ENCODE data around the gene WDR1. TPM values are rescaled to one million over a fixed set of nuclear protein-coding genes. Genes with fewer than 3 reads are reported as not detected.

WDR1 gene
- polyA plus RNA-seq, 1 of the 3 experiments (the other 2 are of a cell fraction) = 310 TPM

DNA sequence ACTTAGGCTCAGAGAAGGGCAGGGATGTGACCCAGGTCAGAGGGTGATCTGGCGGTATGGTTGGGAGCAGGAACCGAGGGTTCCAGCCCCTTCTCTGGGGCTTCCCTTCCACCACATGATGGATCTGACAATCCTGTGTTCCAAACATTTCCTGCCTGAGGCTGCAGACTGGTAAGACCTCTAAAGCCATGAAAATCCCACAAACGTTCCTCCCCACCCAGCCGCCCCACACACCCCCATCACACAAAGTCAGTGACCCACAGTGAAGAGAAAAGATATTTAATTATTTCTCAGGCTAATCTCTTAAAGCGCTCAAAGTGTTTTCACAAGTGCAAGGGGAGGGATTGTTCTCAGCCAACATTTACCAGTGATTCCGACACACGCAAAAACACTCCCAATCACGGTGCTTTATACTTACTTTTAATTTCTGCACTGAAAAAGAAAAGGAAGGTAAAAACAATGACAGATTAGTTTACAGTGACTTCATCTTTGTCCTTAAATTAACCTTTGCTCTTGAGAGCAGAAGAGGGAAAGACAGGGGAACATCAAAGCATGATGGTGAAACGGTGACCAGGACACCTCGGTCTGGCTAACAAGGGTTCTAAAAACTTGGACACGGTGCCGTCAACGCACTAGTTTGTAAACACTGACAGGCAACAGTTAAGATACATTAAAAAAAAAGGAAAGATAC is 42.4 kb downstream of the WDR1 start:
- peaks cover 0 to 3% of the 10 kb centered on the region in 2 experiments; a peak in 1 of 4 replicates for H3K4me1 ChIP-seq (ENCODE audit: control insufficient read depth in 1 of 2, insufficient read depth in 2 of 2, low read depth in 1 of 2, low read length in 1 of 2)
- TF ChIP-seq TAF1 (IDR thresholded peaks at IDR 0.05; ENCODE audit: borderline replicate concordance, low read depth, low read length) = no peak
- TF ChIP-seq FOXM1 (IDR thresholded peaks at IDR 0.05; ENCODE audit: low read depth) = no peak
- TF ChIP-seq, protein P1, sequence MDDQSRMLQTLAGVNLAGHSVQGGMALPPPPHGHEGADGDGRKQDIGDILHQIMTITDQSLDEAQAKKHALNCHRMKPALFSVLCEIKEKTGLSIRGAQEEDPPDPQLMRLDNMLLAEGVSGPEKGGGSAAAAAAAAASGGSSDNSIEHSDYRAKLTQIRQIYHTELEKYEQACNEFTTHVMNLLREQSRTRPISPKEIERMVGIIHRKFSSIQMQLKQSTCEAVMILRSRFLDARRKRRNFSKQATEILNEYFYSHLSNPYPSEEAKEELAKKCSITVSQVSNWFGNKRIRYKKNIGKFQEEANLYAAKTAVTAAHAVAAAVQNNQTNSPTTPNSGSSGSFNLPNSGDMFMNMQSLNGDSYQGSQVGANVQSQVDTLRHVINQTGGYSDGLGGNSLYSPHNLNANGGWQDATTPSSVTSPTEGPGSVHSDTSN (IDR thresholded peaks at IDR 0.05) = no peak
- TF ChIP-seq YY1 (IDR thresholded peaks at IDR 0.05; ENCODE audit: low read depth) = no peak
- no peak for TF ChIP-seq CHD2 (IDR thresholded peaks at IDR 0.05; ENCODE audit: low read length, partially characterized antibody)
- TF ChIP-seq GABPA (IDR thresholded peaks at IDR 0.05; ENCODE audit: low read depth) = no peak
- TF ChIP-seq, protein P2, sequence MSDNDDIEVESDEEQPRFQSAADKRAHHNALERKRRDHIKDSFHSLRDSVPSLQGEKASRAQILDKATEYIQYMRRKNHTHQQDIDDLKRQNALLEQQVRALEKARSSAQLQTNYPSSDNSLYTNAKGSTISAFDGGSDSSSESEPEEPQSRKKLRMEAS (IDR thresholded peaks at IDR 0.05; ENCODE audit: low read depth) = no peak
- TF ChIP-seq EZH2phosphoT487 (IDR thresholded peaks at IDR 0.05; ENCODE audit: borderline replicate concordance, low read depth) = no peak
- TF ChIP-seq SMC3 (IDR thresholded peaks at IDR 0.05; ENCODE audit: low read depth, low read length) = no peak
- TF ChIP-seq RFX5 (IDR thresholded peaks at IDR 0.05; ENCODE audit: low read length) = no peak
- TF ChIP-seq, protein P3, sequence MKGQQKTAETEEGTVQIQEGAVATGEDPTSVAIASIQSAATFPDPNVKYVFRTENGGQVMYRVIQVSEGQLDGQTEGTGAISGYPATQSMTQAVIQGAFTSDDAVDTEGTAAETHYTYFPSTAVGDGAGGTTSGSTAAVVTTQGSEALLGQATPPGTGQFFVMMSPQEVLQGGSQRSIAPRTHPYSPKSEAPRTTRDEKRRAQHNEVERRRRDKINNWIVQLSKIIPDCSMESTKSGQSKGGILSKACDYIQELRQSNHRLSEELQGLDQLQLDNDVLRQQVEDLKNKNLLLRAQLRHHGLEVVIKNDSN (IDR thresholded peaks at IDR 0.05; ENCODE audit: borderline replicate concordance, low read depth) = no peak
- TF ChIP-seq MXI1 (IDR thresholded peaks at IDR 0.05; ENCODE audit: low read depth, low read length) = no peak
- no peak for TF ChIP-seq ELF1 (IDR thresholded peaks at IDR 0.05)
- TF ChIP-seq MEF2A (IDR thresholded peaks at IDR 0.05; ENCODE audit: borderline replicate concordance, low read depth) = no peak
- peaks cover 39 to 72% of the 10 kb centered on the region in 2 experiments for H3K36me3 ChIP-seq (replicated peaks in 1 of 2; ENCODE audit: control insufficient read depth in 1 of 2, insufficient read depth in 2 of 2, low read length in 1 of 2)
- no peak overlapping the region for H3K4me3 ChIP-seq (ENCODE audit: low read depth in 2 of 2, low read length in 1 of 2)
- peaks cover 49% of the 10 kb centered on the region for H4K20me1 ChIP-seq (ENCODE audit: insufficient read depth)
- H3K9me2 ChIP-seq = no peaks in the 10 kb centered on the region
- no peak overlapping the region for H3K9ac ChIP-seq
- DNase-seq = no peak
- H2AFZ ChIP-seq (ENCODE audit: low read depth) = no peak overlapping the region
- H3K9me3 ChIP-seq = no peaks in the 10 kb centered on the region
- no peaks in the 10 kb centered on the region for H3K79me2 ChIP-seq (ENCODE audit: insufficient read depth)
- H3K27ac ChIP-seq (ENCODE audit: low read depth in 2 of 2, low read length in 1 of 2) = no peak overlapping the region
- no peaks in the 10 kb centered on the region for H3K27me3 ChIP-seq (ENCODE audit: insufficient read depth)
- WGBS (ENCODE audit: low lambda C conversion rate) = 98% methylated on average over 13 of the region's 13 CpGs
- peaks cover 24% of the 10 kb centered on the region for H3F3A ChIP-seq (replicated peaks; ENCODE audit: insufficient read depth)
- CTCF ChIA-PET = no interaction called here
- H3K4me2 ChIP-seq = no peak overlapping the region
- POLR2A ChIA-PET = no interaction called here

DNA sequence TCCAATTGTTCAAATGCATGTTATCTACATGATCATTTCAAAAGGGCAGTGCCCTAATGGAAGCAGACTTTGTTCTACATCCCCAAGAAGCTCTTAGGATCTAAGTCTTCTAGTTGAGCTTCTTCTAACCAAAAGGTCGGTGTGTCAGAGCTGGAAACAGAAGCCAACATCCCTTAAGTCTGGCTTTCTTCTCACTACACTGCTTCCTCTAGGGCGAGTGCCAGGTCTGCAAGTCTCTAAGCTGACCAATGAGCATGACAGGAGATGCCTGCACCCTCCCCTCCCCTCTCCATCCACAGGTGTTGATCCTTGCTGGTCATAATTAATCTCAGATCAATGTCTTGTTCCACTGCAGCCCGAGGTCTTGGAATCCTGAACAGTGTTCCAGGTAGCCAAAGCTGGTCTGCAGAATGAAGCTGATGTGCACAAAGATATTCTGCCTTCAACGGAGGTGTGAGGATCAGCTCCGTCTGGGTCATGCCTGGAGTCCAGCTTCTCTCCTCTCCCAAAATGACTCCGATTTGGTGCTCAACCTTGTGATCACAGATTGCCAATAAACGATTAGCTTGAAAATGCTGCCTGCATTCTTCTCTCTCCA is 44.1 kb downstream of the WDR1 start:
- Histone ChIP-seq H3K9me2 (no peaks in the 10 kb centered on the region), H3K4me1 (ENCODE audit: control insufficient read depth in 1 of 2, insufficient read depth in 2 of 2, low read depth in 1 of 2, low read length in 1 of 2) (no peaks in the 10 kb centered on the region), H3K4me2 (no peak overlapping the region), H3K27me3 (ENCODE audit: insufficient read depth) (no peaks in the 10 kb centered on the region), H3K79me2 (ENCODE audit: insufficient read depth) (no peaks in the 10 kb centered on the region), H4K20me1 (ENCODE audit: insufficient read depth) (peaks cover 38% of the 10 kb centered on the region), H3K9ac (no peak overlapping the region), H3K9me3 (no peaks in the 10 kb centered on the region), H3K27ac (ENCODE audit: low read depth in 2 of 2, low read length in 1 of 2) (no peak overlapping the region), H3F3A (replicated peaks; ENCODE audit: insufficient read depth) (peaks cover 24% of the 10 kb centered on the region), H3K4me3 (ENCODE audit: low read depth in 2 of 2, low read length in 1 of 2) (no peak overlapping the region), H3K36me3 (replicated peaks in 1 of 2; ENCODE audit: control insufficient read depth in 1 of 2, insufficient read depth in 2 of 2, low read length in 1 of 2) (peaks cover 39 to 55% of the 10 kb centered on the region in 2 experiments), H2AFZ (ENCODE audit: low read depth) (no peak overlapping the region)
- POLR2A ChIA-PET = no interaction called here
- 89% methylated on average over 7 of the region's 7 CpGs for WGBS (ENCODE audit: low lambda C conversion rate)
- CTCF ChIA-PET = interaction anchor here (0.8 to 1.3 kb wide), 3 partner anchors 43 to 93 kb away, joined by 3 read pairs; no protein-coding TSS in a partner anchor
- DNase-seq = no peak
- TF ChIP-seq POLR2AphosphoS5 (IDR thresholded peaks at IDR 0.05; ENCODE audit: low read depth, low read length) = no peak
- no peak for TF ChIP-seq ELF1 (IDR thresholded peaks at IDR 0.05)
- TF ChIP-seq FOXJ3 (CRISPR knock-in tag; IDR thresholded peaks at IDR 0.05) = no peak
- TF ChIP-seq, protein P4, sequence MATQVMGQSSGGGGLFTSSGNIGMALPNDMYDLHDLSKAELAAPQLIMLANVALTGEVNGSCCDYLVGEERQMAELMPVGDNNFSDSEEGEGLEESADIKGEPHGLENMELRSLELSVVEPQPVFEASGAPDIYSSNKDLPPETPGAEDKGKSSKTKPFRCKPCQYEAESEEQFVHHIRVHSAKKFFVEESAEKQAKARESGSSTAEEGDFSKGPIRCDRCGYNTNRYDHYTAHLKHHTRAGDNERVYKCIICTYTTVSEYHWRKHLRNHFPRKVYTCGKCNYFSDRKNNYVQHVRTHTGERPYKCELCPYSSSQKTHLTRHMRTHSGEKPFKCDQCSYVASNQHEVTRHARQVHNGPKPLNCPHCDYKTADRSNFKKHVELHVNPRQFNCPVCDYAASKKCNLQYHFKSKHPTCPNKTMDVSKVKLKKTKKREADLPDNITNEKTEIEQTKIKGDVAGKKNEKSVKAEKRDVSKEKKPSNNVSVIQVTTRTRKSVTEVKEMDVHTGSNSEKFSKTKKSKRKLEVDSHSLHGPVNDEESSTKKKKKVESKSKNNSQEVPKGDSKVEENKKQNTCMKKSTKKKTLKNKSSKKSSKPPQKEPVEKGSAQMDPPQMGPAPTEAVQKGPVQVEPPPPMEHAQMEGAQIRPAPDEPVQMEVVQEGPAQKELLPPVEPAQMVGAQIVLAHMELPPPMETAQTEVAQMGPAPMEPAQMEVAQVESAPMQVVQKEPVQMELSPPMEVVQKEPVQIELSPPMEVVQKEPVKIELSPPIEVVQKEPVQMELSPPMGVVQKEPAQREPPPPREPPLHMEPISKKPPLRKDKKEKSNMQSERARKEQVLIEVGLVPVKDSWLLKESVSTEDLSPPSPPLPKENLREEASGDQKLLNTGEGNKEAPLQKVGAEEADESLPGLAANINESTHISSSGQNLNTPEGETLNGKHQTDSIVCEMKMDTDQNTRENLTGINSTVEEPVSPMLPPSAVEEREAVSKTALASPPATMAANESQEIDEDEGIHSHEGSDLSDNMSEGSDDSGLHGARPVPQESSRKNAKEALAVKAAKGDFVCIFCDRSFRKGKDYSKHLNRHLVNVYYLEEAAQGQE (IDR thresholded peaks at IDR 0.05; ENCODE audit: low read depth, low read length) = no peak
- TF ChIP-seq GATA2 (CRISPR knock-in tag; IDR thresholded peaks at IDR 0.05) = no peak
- TF ChIP-seq EZH2phosphoT487 (IDR thresholded peaks at IDR 0.05; ENCODE audit: borderline replicate concordance, low read depth) = no peak
- TF ChIP-seq, protein P2 (IDR thresholded peaks at IDR 0.05; ENCODE audit: low read depth) = no peak
- no peak for TF ChIP-seq RXRA (IDR thresholded peaks at IDR 0.05; ENCODE audit: borderline replicate concordance, low read depth)
- TF ChIP-seq, protein P3 (IDR thresholded peaks at IDR 0.05; ENCODE audit: borderline replicate concordance, low read depth) = no peak
- TF ChIP-seq SMC3 (IDR thresholded peaks at IDR 0.05; ENCODE audit: low read depth, low read length) = no peak

Measured in SK-N-SH (cell line).